ENCODE results near the gene CNTNAP2. TPM values are rescaled to one million over a fixed set of nuclear protein-coding genes. Genes with fewer than 3 reads are reported as not detected.
"Not testable (repeated sequence)": the region's sequence is repeated elsewhere in the genome, so short reads cannot be mapped to it uniquely, and the experiment has no call there.

Gene CNTNAP2
- total RNA-seq, 1 experiment from 2014 or later = 0.03 TPM

DNA sequence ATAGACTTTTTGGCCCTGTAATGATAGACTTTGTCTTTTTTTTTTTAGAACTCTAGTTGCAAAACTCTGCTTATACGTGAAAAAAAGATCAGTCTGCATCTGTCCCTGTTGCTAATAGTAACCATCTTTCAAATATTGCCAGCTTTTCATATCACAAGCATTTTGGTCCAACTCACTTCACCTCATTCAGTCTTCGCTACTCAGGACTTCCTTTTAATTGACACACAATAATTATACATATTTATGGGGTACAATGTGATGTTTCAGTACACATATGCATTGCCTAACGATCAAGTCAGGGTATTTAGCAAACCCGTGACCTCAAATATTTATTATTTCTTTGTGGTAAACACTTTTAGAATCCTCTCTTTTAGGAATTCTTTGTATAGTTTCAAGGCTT, 1606.9 kb downstream of the CNTNAP2 start:
- Histone ChIP-seq H3K27ac (ENCODE audit: low read length) (no peak overlapping the region), H3K27me3 (ENCODE audit: control insufficient read depth, insufficient read depth, low read length) (no peaks in the 10 kb centered on the region), H3K9me3 (ENCODE audit: control insufficient read depth, insufficient read depth, low read depth, low read length) (no peaks in the 10 kb centered on the region), H3K4me1 (ENCODE audit: control insufficient read depth, insufficient read depth, low read length) (no peaks in the 10 kb centered on the region), H3K36me3 (ENCODE audit: control insufficient read depth, insufficient read depth, low read length) (no peaks in the 10 kb centered on the region), H3K4me3 (ENCODE audit: low read depth in 2 of 2, low read length in 2 of 2) (no peak overlapping the region)
- ATAC-seq (no peak), DNase-seq (ENCODE audit: low read depth, low spot score) (no peak)
- BruUV-seq (replicated peaks) = no TSS peak
- intact Hi-C loops (cut with micrococcal nuclease; ENCODE audit: unreplicated experiment) = no loop called here
- POLR2A ChIA-PET = no interaction called here
- in situ Hi-C loops (cut with HindIII; ENCODE audit: low pct_unique_long_range_greater_than_20kb, low sequenced_read_pairs) = no loop called here
- no peak for TF ChIP-seq SIN3A (IDR thresholded peaks at IDR 0.05; ENCODE audit: borderline replicate concordance, insufficient read depth, low read depth, low read length)
- no peak for TF ChIP-seq TCF7L2 (IDR thresholded peaks at IDR 0.05; ENCODE audit: low read depth, low read length)
- no peak for TF ChIP-seq REST (IDR thresholded peaks at IDR 0.05; ENCODE audit: insufficient read depth in 1 of 2, low read depth in 2 of 2, low read length in 1 of 2)
- TF ChIP-seq, protein P1, sequence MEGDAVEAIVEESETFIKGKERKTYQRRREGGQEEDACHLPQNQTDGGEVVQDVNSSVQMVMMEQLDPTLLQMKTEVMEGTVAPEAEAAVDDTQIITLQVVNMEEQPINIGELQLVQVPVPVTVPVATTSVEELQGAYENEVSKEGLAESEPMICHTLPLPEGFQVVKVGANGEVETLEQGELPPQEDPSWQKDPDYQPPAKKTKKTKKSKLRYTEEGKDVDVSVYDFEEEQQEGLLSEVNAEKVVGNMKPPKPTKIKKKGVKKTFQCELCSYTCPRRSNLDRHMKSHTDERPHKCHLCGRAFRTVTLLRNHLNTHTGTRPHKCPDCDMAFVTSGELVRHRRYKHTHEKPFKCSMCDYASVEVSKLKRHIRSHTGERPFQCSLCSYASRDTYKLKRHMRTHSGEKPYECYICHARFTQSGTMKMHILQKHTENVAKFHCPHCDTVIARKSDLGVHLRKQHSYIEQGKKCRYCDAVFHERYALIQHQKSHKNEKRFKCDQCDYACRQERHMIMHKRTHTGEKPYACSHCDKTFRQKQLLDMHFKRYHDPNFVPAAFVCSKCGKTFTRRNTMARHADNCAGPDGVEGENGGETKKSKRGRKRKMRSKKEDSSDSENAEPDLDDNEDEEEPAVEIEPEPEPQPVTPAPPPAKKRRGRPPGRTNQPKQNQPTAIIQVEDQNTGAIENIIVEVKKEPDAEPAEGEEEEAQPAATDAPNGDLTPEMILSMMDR (IDR thresholded peaks at IDR 0.05) = no peak
- TF ChIP-seq POLR2AphosphoS5 (IDR thresholded peaks at IDR 0.05; ENCODE audit: low read depth, low read length) = no peak
- CTCF ChIA-PET = no interaction called here

- no peaks in the 10 kb centered on the region for H3K4me1 ChIP-seq (ENCODE audit: control insufficient read depth, insufficient read depth, low read length)
- in situ Hi-C loops (cut with HindIII; ENCODE audit: low pct_unique_long_range_greater_than_20kb, low sequenced_read_pairs) = no loop called here
- no peak overlapping the region for H3K4me3 ChIP-seq (ENCODE audit: low read depth in 2 of 2, low read length in 2 of 2)
- no peaks in the 10 kb centered on the region for H3K36me3 ChIP-seq (ENCODE audit: control insufficient read depth, insufficient read depth, low read length)
- ATAC-seq = no peak
- H3K27ac ChIP-seq (ENCODE audit: low read length) = no peak overlapping the region
- no peak for DNase-seq (ENCODE audit: low read depth, low spot score)
- intact Hi-C loops (cut with micrococcal nuclease; ENCODE audit: unreplicated experiment) = no loop called here
- ChIA-PET CTCF (no interaction called here), POLR2A (no interaction called here)
- TF ChIP-seq TCF7L2 (IDR thresholded peaks at IDR 0.05; ENCODE audit: low read depth, low read length) (no peak), POLR2AphosphoS5 (IDR thresholded peaks at IDR 0.05; ENCODE audit: low read depth, low read length) (no peak), SIN3A (IDR thresholded peaks at IDR 0.05; ENCODE audit: borderline replicate concordance, insufficient read depth, low read depth, low read length) (no peak), REST (IDR thresholded peaks at IDR 0.05; ENCODE audit: insufficient read depth in 1 of 2, low read depth in 2 of 2, low read length in 1 of 2) (no peak)
- TF ChIP-seq, protein P1 (IDR thresholded peaks at IDR 0.05) = no peak
- no peaks in the 10 kb centered on the region for H3K9me3 ChIP-seq (ENCODE audit: control insufficient read depth, insufficient read depth, low read depth, low read length)
- no peaks in the 10 kb centered on the region for H3K27me3 ChIP-seq (ENCODE audit: control insufficient read depth, insufficient read depth, low read length)
- no TSS peak for BruUV-seq (replicated peaks)
Measured at GRCh38 chr7:147731311-147731710, 1614.7 kb downstream of the CNTNAP2 start.

- H3K4me3 ChIP-seq (ENCODE audit: low read depth in 2 of 2, low read length in 2 of 2); ATAC-seq; H3K4me1 ChIP-seq (ENCODE audit: control insufficient read depth, insufficient read depth, low read length); DNase-seq (ENCODE audit: low read depth, low spot score); POLR2A ChIA-PET; BruUV-seq (replicated peaks); H3K27ac ChIP-seq (ENCODE audit: low read length); intact Hi-C loops (cut with micrococcal nuclease; ENCODE audit: unreplicated experiment); in situ Hi-C loops (cut with HindIII; ENCODE audit: low pct_unique_long_range_greater_than_20kb, low sequenced_read_pairs); CTCF ChIA-PET; H3K9me3 ChIP-seq (ENCODE audit: control insufficient read depth, insufficient read depth, low read depth, low read length); H3K27me3 ChIP-seq (ENCODE audit: control insufficient read depth, insufficient read depth, low read length); H3K36me3 ChIP-seq (ENCODE audit: control insufficient read depth, insufficient read depth, low read length): not testable (repeated sequence)
Measured at GRCh38 chr7:147737559-147738214, 1621.1 kb downstream of the CNTNAP2 start.
